K562 (cell line): ENCODE results near the gene FANCD2. TPM values are rescaled to one million over a fixed set of nuclear protein-coding genes. Genes with fewer than 3 reads are reported as not detected.

Experiments
- ATAC-seq: fragments of 200-7000 bp; cut with Tn5 transposase; 3 replicates; pipeline ENCODE4 v1.9.1; 2020; ENCODE audit warnings: moderate library complexity
- BruUV-seq: library from RNA; stranded (reverse); fragments of 400-500 nt; replicated peaks from 2 replicates; lab custom pipeline; 2021; lab: Mats Ljungman, UMichigan
- CTCF ChIA-PET: fragments of 300-600 bp; formaldehyde crosslinking; extraction: SDS; loops from one replicate; lab custom pipeline; 2021; ENCODE audit warnings: low intra/inter-chr PET ratio; lab: Yijun Ruan, JAX
- POLR2A ChIA-PET: fragments of 300-600, 350-650 bp; sonication (Branson Sonifier 250); formaldehyde crosslinking; extraction: SDS; loops from one replicate; lab custom pipeline; 2021; ENCODE audit warnings: antibody characterized with exemption, inconsistent platforms; lab: Yijun Ruan, JAX
- DNase-seq, 4 experiments: peaks; one replicate each; pipeline versions ENCODE4 v3.0.0 to v3.0.0-alpha.2; 2011 to 2018; ENCODE audit warnings: low spot score in 3 of 4, mixed read lengths in 3 of 4; ENCODE audit errors: extremely low read depth in 1 of 4
- FAIRE-seq: peaks from 2 replicates; lab custom pipeline; 2011; peaks lifted over from hg19 to GRCh38; lab: Jason Lieb, UNC
- H2AFZ ChIP-seq: 2 replicates; pipeline ENCODE4 v1.6.0; 2011; ENCODE audit warnings: low read depth, low read length, control low read depth, inconsistent platforms
- H3K27ac ChIP-seq: fragments of 200-600 bp; 3 replicates; pipeline ENCODE4 v1.8.0; 2011; ENCODE audit warnings: low read depth, mild to moderate bottlenecking, control low read depth, inconsistent platforms, low read length, moderate library complexity, mixed read lengths; ENCODE audit errors: extremely low read depth
- H3K27me3 ChIP-seq, 2 experiments: fragments of 300-600 bp in 1 of 2; 2 replicates in 1 of 2; 3 replicates in 1 of 2; pipeline versions ENCODE4 v1.6.0 to v1.8.0; 2011; ENCODE audit warnings: inconsistent platforms in 2 of 2, low read length in 2 of 2, mild to moderate bottlenecking in 1 of 2, mixed read lengths in 1 of 2, moderate library complexity in 1 of 2; ENCODE audit not compliant: control insufficient read depth in 2 of 2, insufficient read depth in 2 of 2
- H3K36me3 ChIP-seq: fragments of 300-600 bp; 3 replicates; pipeline ENCODE4 v1.8.0; 2011; ENCODE audit warnings: mild to moderate bottlenecking, low read length, inconsistent platforms; ENCODE audit not compliant: control insufficient read depth, insufficient read depth
- H3K4me1 ChIP-seq, 2 experiments: fragments of 200-600 bp in 1 of 2; replicated peaks in 1 of 2; 2 replicates in 1 of 2; 3 replicates in 1 of 2; pipeline versions ENCODE4 v1.5.1 to v1.8.0; 2011; ENCODE audit warnings: inconsistent platforms in 2 of 2, low read length in 2 of 2, mild to moderate bottlenecking in 1 of 2, mixed read lengths in 1 of 2, moderate library complexity in 1 of 2; ENCODE audit not compliant: control insufficient read depth in 2 of 2, insufficient read depth in 2 of 2
- H3K4me2 ChIP-seq: 2 replicates; pipeline ENCODE4 v1.6.1; 2011; ENCODE audit warnings: low read length, control low read depth, inconsistent platforms, mixed read lengths; ENCODE audit not compliant: insufficient read depth
- H3K4me3 ChIP-seq: fragments of 200-600 bp; sonication (generic), shearing (Covaris generic); 2 replicates; pipeline ENCODE4 v1.5.1; 2016; ENCODE audit warnings: control low read depth, inconsistent platforms
- H3K79me2 ChIP-seq: fragments of 200-600 bp; 3 replicates; pipeline ENCODE4 v1.8.0; 2011; ENCODE audit warnings: low read length, inconsistent platforms; ENCODE audit not compliant: control insufficient read depth, insufficient read depth
- H3K9ac ChIP-seq, 2 experiments: 2 replicates each; pipeline versions ENCODE4 v1.6.0 to v1.6.1; 2011; ENCODE audit warnings: low read depth in 2 of 2, low read length in 2 of 2, control low read depth in 1 of 2, inconsistent platforms in 1 of 2, mild to moderate bottlenecking in 1 of 2, mixed read lengths in 1 of 2; ENCODE audit not compliant: insufficient read depth in 1 of 2
- H3K9me1 ChIP-seq: one replicate; pipeline ENCODE4 v1.6.0; 2011; ENCODE audit warnings: inconsistent platforms, mild to moderate bottlenecking, low read length, moderate library complexity; ENCODE audit not compliant: control insufficient read depth, insufficient read depth
- H3K9me3 ChIP-seq: replicated peaks from 2 replicates; pipeline ENCODE4 v1.5.1; 2011; ENCODE audit warnings: low read depth, low read length, inconsistent platforms; ENCODE audit not compliant: control insufficient read depth, insufficient read depth
- H4K20me1 ChIP-seq: replicated peaks from 2 replicates; pipeline ENCODE4 v1.6.1; 2011; ENCODE audit warnings: low read length, inconsistent platforms, mixed read lengths; ENCODE audit not compliant: control insufficient read depth, insufficient read depth
- BRD9 ChIP-seq: fragments of 450-650 bp; IDR thresholded peaks from 2 replicates; pipeline ENCODE4 v1.6.1; 2018; ENCODE audit warnings: low read depth; ENCODE audit not compliant: partially characterized antibody
- EP300 ChIP-seq: IDR thresholded peaks from 2 replicates; pipeline ENCODE4 v1.6.1; 2012; ENCODE audit warnings: low read length, improper control_type of control experiment
- FIP1L1 ChIP-seq: fragments of 200-400 bp; formaldehyde crosslinking; IDR thresholded peaks from 2 replicates; pipeline ENCODE4 v1.6.1; 2018; ENCODE audit warnings: mild to moderate bottlenecking, low read depth, low read length; ENCODE audit not compliant: poor library complexity, severe bottlenecking
- GTF2F1 ChIP-seq: IDR thresholded peaks from 2 replicates; pipeline ENCODE4 v1.6.1; 2011; ENCODE audit warnings: low read depth, low read length, improper control_type of control experiment
- HDAC1 ChIP-seq, 2 experiments: fragments of 450-650 bp; IDR thresholded peaks; 2 replicates each; pipeline ENCODE4 v1.6.1; 2016 to 2017; ENCODE audit warnings: inconsistent platforms in 1 of 2, mild to moderate bottlenecking in 1 of 2, moderate library complexity in 1 of 2
- HNRNPL ChIP-seq: fragments of 200-400 bp; formaldehyde crosslinking; IDR thresholded peaks from 2 replicates; pipeline ENCODE4 v1.6.1; 2017; ENCODE audit warnings: low read depth, mild to moderate bottlenecking, low read length
- IFI16 ChIP-seq: fragments of 250-450 bp; sonication (Bioruptor Pico); IDR thresholded peaks from 2 replicates; pipeline ENCODE4 v2.1.2; 2022; ENCODE audit warnings: mild to moderate bottlenecking, inconsistent platforms
- LCOR ChIP-seq: sonication (generic); formaldehyde crosslinking; IDR thresholded peaks from 2 replicates; pipeline ENCODE4 v1.8.0; 2022; ENCODE audit warnings: mild to moderate bottlenecking, missing genetic modification reagents
- NFE2 ChIP-seq: IDR thresholded peaks from 2 replicates; pipeline ENCODE4 v1.6.1; 2014; ENCODE audit warnings: antibody characterized with exemption, low read depth
- PHB ChIP-seq: fragments of 250-450 bp; sonication (Bioruptor Pico); IDR thresholded peaks from 2 replicates; pipeline ENCODE4 v1.5.0; 2021
- SNRNP70 ChIP-seq: fragments of 200-400 bp; formaldehyde crosslinking; optimal IDR thresholded peaks from 2 replicates; pipeline ENCODE3; 2017; ENCODE audit warnings: low read depth, low read length
- UBTF ChIP-seq, 2 experiments: IDR thresholded peaks; 2 replicates each; pipeline ENCODE4 v1.6.1; 2012; ENCODE audit warnings: improper control_type of control experiment in 2 of 2, low read depth in 2 of 2, low read length in 2 of 2, borderline replicate concordance in 1 of 2
- YY1 ChIP-seq, 3 experiments: IDR thresholded peaks; 2 replicates each; pipeline ENCODE4 v1.6.1; 2011; ENCODE audit warnings: low read length in 2 of 3, mild to moderate bottlenecking in 2 of 3, moderate library complexity in 2 of 3, borderline replicate concordance in 1 of 3, control low read depth in 1 of 3, low read depth in 1 of 3; ENCODE audit not compliant: insufficient read depth in 3 of 3, insufficient replicate concordance in 2 of 3, control insufficient read depth in 1 of 3, insufficient read length in 1 of 3; ENCODE audit errors: extremely low read depth in 1 of 3
- ZEB2 ChIP-seq: fragments of 450-650 bp; IDR thresholded peaks from 2 replicates; pipeline ENCODE4 v1.6.1; 2016
- ZNF282 ChIP-seq: sonication (generic); formaldehyde crosslinking; IDR thresholded peaks from 2 replicates; pipeline ENCODE4 v1.8.1; 2023; ENCODE audit warnings: missing genetic modification reagents
- ZNF507 ChIP-seq: conservative IDR thresholded peaks from 2 replicates; pipeline ENCODE4 v1.6.1; 2017; ENCODE audit warnings: missing genetic modification characterization, missing compliant biosample characterization
- ZSCAN32 ChIP-seq: fragments of 450-650 bp; formaldehyde crosslinking; IDR thresholded peaks from 2 replicates; pipeline ENCODE4 v1.4.0; 2020; ENCODE audit warnings: mild to moderate bottlenecking, moderate library complexity
- WGBS: fragments of 100-300 bp; shearing (Covaris generic); methylation state at CpG from one replicate; pipeline ENCODE4 v1.1.6; 2016; ENCODE audit warnings: low coverage, mixed read lengths; ENCODE audit not compliant: insufficient coverage; ENCODE audit errors: missing lambda C conversion rate; 5-methylcytosine and 5-hydroxymethylcytosine counted together
- in situ Hi-C: fragments of 300-500 bp; cut with MboI; formaldehyde crosslinking; loops from 4 replicates; pipeline ENCODE4 v1.15.0; 2018; ENCODE audit warnings: inconsistent platforms, mixed read lengths
- intact Hi-C: fragments of 100-400 bp; cut with micrococcal nuclease; formaldehyde crosslinking; loops from 2 replicates; pipeline ENCODE4 v1.14.2; 2022
- polyA plus RNA-seq, 8 experiments: library from polyadenylated mRNA; depleted of rRNA in 4 of 8; stranded (reverse) in 5 of 8; unstranded in 3 of 8; fragments of >200 nt; fragmentation: Nextera tagmentation in 2 of 8; fragmentation: Illumina TruSeq in 1 of 8; extraction: Ambion mirVana in 2 of 8; extraction: Trizol in 1 of 8; gene quantifications; 2 replicates each; pipeline versions ENCODE4 v1.2.1 to v1.2.3, GENCODE V29; 2011 to 2014; ENCODE audit warnings: inconsistent platforms in 1 of 8, missing spikeins in 1 of 8
- total RNA-seq, 7 experiments: library from RNA; depleted of rRNA in 6 of 7; stranded (reverse); fragments of >200 nt in 6 of 7; fragmentation: Illumina TruSeq in 2 of 7; extraction: Trizol in 2 of 7; gene quantifications; 2 replicates each; pipeline versions ENCODE4 v1.2.1 to v1.2.3, GENCODE V29; 2011 to 2021; ENCODE audit warnings: low replicate concordance in 1 of 7
- TF ChIP-seq, protein P1 (sequence below), 2 experiments: fragments of 450-650 bp; IDR thresholded peaks; 2 replicates each; pipeline ENCODE4 v1.6.1; 2016

FANCD2 gene
- total and polyA plus RNA-seq, 9 of the 15 experiments (the other 6 are each of a cell fraction or from before 2014, with no cell fraction given) = 59.4 to 137 (median 96.1) TPM

GRCh38 chr3:10142707-10143560 is 116.7 kb downstream of the FANCD2 start:
- no TSS peak for BruUV-seq
- 7% methylated on average over 29 of the region's 29 CpGs for WGBS
- intact Hi-C loops (loop anchor here (5.0 kb wide), 2 partner anchors 116 to 211 kb away; partner anchors contain the start of genes CRELD1 and FANCD2), in situ Hi-C loops (no loop called here)
- H2AFZ ChIP-seq = no peak overlapping the region
- H3K4me3 ChIP-seq = peak overlapping the region; percentile 61
- peaks cover 57% of the 10 kb centered on the region for H3K79me2 ChIP-seq
- H3K36me3 ChIP-seq = peaks cover 39% of the 10 kb centered on the region
- no peaks in the 10 kb centered on the region for H3K9me3 ChIP-seq
- FAIRE-seq (no peak), DNase-seq (peak; percentile 34 to 68 (median 42)), ATAC-seq (peak; percentile 66)
- peak overlapping the region; percentile 84 for H3K27ac ChIP-seq
- POLR2A ChIA-PET = interaction anchor here (0.6 to 3.4 kb wide), 12 partner anchors 8 to 290 kb away, joined by 3 to 25 read pairs (median 4); partner anchors contain the start of gene BRK1
- H3K9me1 ChIP-seq = no peaks in the 10 kb centered on the region
- peaks cover 8% of the 10 kb centered on the region; the same call in 1 of the 2 replicates for H4K20me1 ChIP-seq
- peak overlapping the region; percentile 84 to 98 for H3K9ac ChIP-seq
- peak overlapping the region; percentile 95 for H3K4me2 ChIP-seq
- H3K27me3 ChIP-seq = no peaks in the 10 kb centered on the region
- peaks cover 15 to 27% of the 10 kb centered on the region in 2 experiments; a peak in 4 of 5 replicates for H3K4me1 ChIP-seq
- CTCF ChIA-PET = interaction anchor here (0.6 kb wide), 2 partner anchors 55 to 345 kb away, joined by 3 to 4 read pairs; no protein-coding TSS in a partner anchor
- TF ChIP-seq YY1 (IDR thresholded peaks at IDR 0.05; ENCODE audit: borderline replicate concordance in 1 of 3, control insufficient read depth in 1 of 3, extremely low read depth in 1 of 3, insufficient read depth in 3 of 3, insufficient read length in 1 of 3, insufficient replicate concordance in 2 of 3, low read depth in 1 of 3, low read length in 2 of 3) = no peak
- no peak for TF ChIP-seq GTF2F1
- no peak for TF ChIP-seq LCOR (CRISPR knock-in tag)
- TF ChIP-seq ZNF507 (tag) = no peak
- TF ChIP-seq BRD9 = peak; percentile 62
- TF ChIP-seq UBTF (IDR thresholded peaks at IDR 0.05; ENCODE audit: borderline replicate concordance in 1 of 2, low read depth in 2 of 2, low read length in 2 of 2) = no peak; a peak in 1 of 4 replicates
- no peak for TF ChIP-seq NFE2
- TF ChIP-seq ZEB2 = 0 out of 2 replicates have a peak, but pooled peaks have one; percentile 55
- TF ChIP-seq IFI16 (CRISPR knock-in tag) = no peak
- TF ChIP-seq HDAC1 (IDR thresholded peaks at IDR 0.05) = peak in 1 of 2 experiments; percentile 56; a peak in 1 of 4 replicates
- TF ChIP-seq HNRNPL = no peak
- peak; percentile 64 for TF ChIP-seq EP300
- peak; percentile 58; the same call in 1 of the 2 replicates for TF ChIP-seq ZSCAN32 (CRISPR knock-in tag)
- no peak for TF ChIP-seq FIP1L1
- no peak for TF ChIP-seq SNRNP70
- TF ChIP-seq PHB (CRISPR knock-in tag) = no peak
- TF ChIP-seq, protein P1, sequence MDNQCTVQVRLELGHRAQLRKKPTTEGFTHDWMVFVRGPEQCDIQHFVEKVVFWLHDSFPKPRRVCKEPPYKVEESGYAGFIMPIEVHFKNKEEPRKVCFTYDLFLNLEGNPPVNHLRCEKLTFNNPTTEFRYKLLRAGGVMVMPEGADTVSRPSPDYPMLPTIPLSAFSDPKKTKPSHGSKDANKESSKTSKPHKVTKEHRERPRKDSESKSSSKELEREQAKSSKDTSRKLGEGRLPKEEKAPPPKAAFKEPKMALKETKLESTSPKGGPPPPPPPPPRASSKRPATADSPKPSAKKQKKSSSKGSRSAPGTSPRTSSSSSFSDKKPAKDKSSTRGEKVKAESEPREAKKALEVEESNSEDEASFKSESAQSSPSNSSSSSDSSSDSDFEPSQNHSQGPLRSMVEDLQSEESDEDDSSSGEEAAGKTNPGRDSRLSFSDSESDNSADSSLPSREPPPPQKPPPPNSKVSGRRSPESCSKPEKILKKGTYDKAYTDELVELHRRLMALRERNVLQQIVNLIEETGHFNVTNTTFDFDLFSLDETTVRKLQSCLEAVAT (IDR thresholded peaks at IDR 0.05) = 0 out of 4 replicates have a peak, but pooled peaks of 1 of the 2 experiments have one; percentile 49
- no peak for TF ChIP-seq ZNF282 (CRISPR knock-in tag)
